ENCODE results near the gene HS6ST1.
"Not testable (repeated sequence)": the region's sequence is repeated elsewhere in the genome, so short reads cannot be mapped to it uniquely, and the experiment has no call there.

The HS6ST1 gene

DNA sequence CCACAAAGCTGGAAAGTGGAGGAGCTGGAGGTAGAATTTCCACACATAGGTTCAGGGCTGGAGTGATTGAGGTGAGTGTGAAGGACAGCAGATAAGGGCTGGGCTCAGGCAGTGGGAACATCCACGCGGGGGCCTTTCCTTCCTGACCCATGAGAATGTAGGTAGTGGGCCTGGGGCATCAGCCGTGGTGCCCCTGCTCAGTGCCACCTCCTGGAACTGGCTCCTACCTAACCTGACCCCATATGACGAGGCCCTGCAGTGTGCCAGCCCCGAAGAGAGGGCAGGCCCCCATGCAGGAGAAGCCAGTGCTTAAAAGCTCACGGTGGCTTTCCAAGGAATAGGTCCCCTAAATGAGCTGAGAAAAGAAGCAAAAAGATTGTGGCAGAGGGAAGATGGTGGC, 66.2 kb downstream of the HS6ST1 start:
- H3K36me3 ChIP-seq (ENCODE audit: control insufficient read depth, insufficient read depth, low read length), result no peaks in the 10 kb centered on the region
- no peaks in the 10 kb centered on the region for H3K9me3 ChIP-seq (ENCODE audit: control insufficient read depth, insufficient read depth, low read length)
- no peak overlapping the region for H3K4me3 ChIP-seq (ENCODE audit: low read length)
- DNase-seq (ENCODE audit: low read depth, low spot score), result no peak
- no peaks in the 10 kb centered on the region for H3K27me3 ChIP-seq (ENCODE audit: control insufficient read depth, insufficient read depth, low read length)
- WGBS (ENCODE audit: insufficient coverage, insufficient read length), result no CpG with 5 or more reads among the region's 6 CpGs
- H3K27ac ChIP-seq (ENCODE audit: low read length), result no peak overlapping the region
- H3K4me1 ChIP-seq (ENCODE audit: control insufficient read depth, insufficient read depth, low read length), result no peaks in the 10 kb centered on the region

DNA sequence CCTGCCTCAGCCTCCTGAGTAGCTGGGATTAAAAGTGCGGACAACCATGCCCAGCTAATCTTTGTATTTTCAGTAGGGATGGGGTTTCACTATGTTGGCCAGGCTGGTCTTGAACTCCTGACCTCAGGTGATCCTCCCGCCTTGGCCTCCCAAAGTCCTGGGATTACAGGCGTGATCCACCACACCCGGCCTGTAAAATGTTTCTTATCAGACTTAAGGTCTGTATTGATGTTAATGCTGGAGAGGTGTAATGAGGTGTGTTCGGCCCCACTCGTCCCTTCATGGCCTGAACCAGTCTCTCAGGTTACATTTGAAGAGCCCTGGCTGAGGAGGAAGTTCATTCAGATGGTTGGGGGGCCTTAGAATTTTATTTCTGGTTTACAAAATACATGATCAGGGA, 66.6 kb downstream of the HS6ST1 start:
- WGBS (ENCODE audit: insufficient coverage, insufficient read length), result no CpG with 5 or more reads among the region's 6 CpGs
- H3K27me3 ChIP-seq (ENCODE audit: control insufficient read depth, insufficient read depth, low read length); DNase-seq (ENCODE audit: low read depth, low spot score); H3K4me3 ChIP-seq (ENCODE audit: low read length); H3K4me1 ChIP-seq (ENCODE audit: control insufficient read depth, insufficient read depth, low read length); H3K36me3 ChIP-seq (ENCODE audit: control insufficient read depth, insufficient read depth, low read length); H3K27ac ChIP-seq (ENCODE audit: low read length); H3K9me3 ChIP-seq (ENCODE audit: control insufficient read depth, insufficient read depth, low read length): not testable (repeated sequence)

DNA sequence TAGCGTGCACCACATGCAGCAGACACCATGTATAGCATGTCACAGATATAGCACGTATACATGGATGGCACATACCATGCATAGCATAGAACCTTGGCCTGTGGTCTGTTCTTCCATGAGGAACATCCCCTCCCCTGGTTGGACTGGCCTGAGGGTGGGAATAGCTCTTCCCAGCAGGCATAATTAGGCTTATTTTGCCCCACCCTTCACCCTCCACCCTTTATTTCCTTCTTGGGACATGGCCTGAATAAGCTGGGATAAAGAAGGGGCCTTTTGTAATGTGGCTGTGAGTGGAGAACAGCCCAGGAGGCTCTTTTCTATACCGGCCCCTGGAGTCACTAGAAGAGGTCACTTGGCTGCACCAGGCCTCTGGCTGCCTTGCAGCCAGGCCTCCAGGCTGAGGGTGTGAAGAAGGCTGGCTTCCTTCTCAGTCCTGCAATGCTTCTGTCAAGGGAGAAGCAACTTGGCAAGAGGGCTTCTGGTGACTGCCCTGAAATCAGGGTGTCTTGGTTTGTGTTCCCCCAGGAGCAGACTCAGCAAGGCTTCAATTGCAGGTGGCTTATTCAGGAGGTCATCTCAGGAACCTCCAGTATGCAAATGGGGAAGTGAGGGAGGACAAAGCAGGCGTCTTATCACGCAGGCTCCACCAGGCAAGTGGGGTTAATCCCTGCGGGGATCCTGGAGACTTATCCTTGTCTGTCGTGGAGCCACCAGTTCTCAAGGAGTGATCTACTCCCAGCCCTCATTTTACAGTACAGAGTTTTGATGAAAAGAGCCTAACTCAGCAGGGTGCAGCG, 68.2 kb downstream of the HS6ST1 start:
- no CpG with 5 or more reads among the region's 8 CpGs for WGBS (ENCODE audit: insufficient coverage, insufficient read length)
- H3K27ac ChIP-seq (ENCODE audit: low read length), result no peak overlapping the region
- DNase-seq (ENCODE audit: low read depth, low spot score), result no peak

DNA sequence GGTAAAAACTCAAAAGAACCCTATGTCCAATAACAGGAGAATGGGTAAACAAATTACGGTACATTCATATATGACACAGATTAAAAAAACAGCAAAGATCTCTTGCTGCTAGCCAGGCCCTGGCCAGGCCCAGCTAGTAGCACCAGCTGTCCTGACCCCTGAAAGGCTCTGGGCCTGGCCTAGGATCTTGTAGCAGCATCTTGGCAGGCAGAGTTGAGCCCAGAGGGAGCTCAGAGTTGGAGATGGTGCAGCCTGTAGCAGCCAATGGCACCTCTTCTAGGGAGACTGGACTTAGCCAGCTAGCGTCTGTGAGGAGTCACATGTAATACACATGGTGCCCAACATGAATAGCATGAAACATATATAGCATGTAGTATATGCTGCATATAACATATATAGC, 69.1 kb downstream of the HS6ST1 start:
- no CpG with 5 or more reads among the region's 2 CpGs for WGBS (ENCODE audit: insufficient coverage, insufficient read length)

More for the DNA sequence above, 68.2 kb downstream of the HS6ST1 start:
- Histone ChIP-seq H3K36me3 (ENCODE audit: control insufficient read depth, insufficient read depth, low read length) (no peaks in the 10 kb centered on the region), H3K27me3 (ENCODE audit: control insufficient read depth, insufficient read depth, low read length) (no peaks in the 10 kb centered on the region), H3K4me3 (ENCODE audit: low read length) (no peak overlapping the region), H3K9me3 (ENCODE audit: control insufficient read depth, insufficient read depth, low read length) (no peaks in the 10 kb centered on the region), H3K4me1 (ENCODE audit: control insufficient read depth, insufficient read depth, low read length) (no peaks in the 10 kb centered on the region)

DNA sequence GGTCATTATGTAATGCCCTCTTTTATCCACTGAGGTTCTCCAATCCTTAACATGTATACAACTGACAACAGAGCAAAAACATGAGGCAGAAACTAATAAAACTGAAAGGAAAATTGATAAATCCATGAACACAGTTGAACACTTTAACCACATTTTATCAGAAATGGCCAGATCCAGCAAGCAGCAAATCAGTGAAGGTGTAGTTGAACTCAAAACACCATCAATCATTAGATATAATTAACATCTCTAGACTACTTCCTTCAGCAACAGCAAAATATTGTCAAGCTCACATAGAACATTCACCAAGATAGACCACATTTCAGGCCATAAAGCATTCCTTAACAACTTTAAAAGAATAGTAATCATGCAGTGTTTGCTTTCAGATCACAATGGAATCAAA, 72.9 kb downstream of the HS6ST1 start:
- Histone ChIP-seq H3K27me3 (ENCODE audit: control insufficient read depth, insufficient read depth, low read length) (no peaks in the 10 kb centered on the region), H3K36me3 (ENCODE audit: control insufficient read depth, insufficient read depth, low read length) (no peaks in the 10 kb centered on the region), H3K4me3 (ENCODE audit: low read length) (no peak overlapping the region), H3K4me1 (ENCODE audit: control insufficient read depth, insufficient read depth, low read length) (no peaks in the 10 kb centered on the region), H3K9me3 (ENCODE audit: control insufficient read depth, insufficient read depth, low read length) (no peaks in the 10 kb centered on the region), H3K27ac (ENCODE audit: low read length) (no peak overlapping the region)
- DNase-seq (ENCODE audit: low read depth, low spot score), result no peak

More for the DNA sequence above, 69.1 kb downstream of the HS6ST1 start:
- no peaks in the 10 kb centered on the region for H3K9me3 ChIP-seq (ENCODE audit: control insufficient read depth, insufficient read depth, low read length)
- no peak for DNase-seq (ENCODE audit: low read depth, low spot score)
- no peaks in the 10 kb centered on the region for H3K4me1 ChIP-seq (ENCODE audit: control insufficient read depth, insufficient read depth, low read length)
- no peak overlapping the region for H3K4me3 ChIP-seq (ENCODE audit: low read length)
- no peaks in the 10 kb centered on the region for H3K36me3 ChIP-seq (ENCODE audit: control insufficient read depth, insufficient read depth, low read length)
- no peaks in the 10 kb centered on the region for H3K27me3 ChIP-seq (ENCODE audit: control insufficient read depth, insufficient read depth, low read length)
- H3K27ac ChIP-seq (ENCODE audit: low read length), result no peak overlapping the region

DNA sequence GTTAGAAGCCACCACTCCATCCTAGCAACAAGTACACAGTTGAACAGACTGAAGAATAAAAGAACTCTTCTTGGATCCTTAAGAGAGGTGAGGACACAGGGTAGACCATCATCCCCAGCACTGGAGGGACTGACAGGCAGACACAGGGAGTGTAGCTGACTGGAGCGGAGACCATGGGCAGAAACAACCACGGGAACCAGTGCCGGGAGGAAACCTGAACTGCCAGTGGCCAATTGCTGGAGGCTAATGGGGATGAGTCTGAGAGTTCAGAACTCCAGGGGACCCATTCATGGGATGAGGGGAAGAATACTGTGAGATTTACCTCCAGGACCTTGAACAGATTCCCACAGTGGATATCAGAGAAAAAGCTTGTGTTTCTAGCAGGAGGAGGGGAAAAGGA, 76.8 kb downstream of the HS6ST1 start:
- Histone ChIP-seq H3K4me3 (ENCODE audit: low read length) (no peak overlapping the region), H3K9me3 (ENCODE audit: control insufficient read depth, insufficient read depth, low read length) (no peaks in the 10 kb centered on the region), H3K27me3 (ENCODE audit: control insufficient read depth, insufficient read depth, low read length) (no peaks in the 10 kb centered on the region), H3K36me3 (ENCODE audit: control insufficient read depth, insufficient read depth, low read length) (no peaks in the 10 kb centered on the region), H3K27ac (ENCODE audit: low read length) (no peak overlapping the region), H3K4me1 (ENCODE audit: control insufficient read depth, insufficient read depth, low read length) (no peaks in the 10 kb centered on the region)
- WGBS (ENCODE audit: insufficient coverage, insufficient read length), result no CpG with 5 or more reads among the region's 3 CpGs
- no peak for DNase-seq (ENCODE audit: low read depth, low spot score)

DNA sequence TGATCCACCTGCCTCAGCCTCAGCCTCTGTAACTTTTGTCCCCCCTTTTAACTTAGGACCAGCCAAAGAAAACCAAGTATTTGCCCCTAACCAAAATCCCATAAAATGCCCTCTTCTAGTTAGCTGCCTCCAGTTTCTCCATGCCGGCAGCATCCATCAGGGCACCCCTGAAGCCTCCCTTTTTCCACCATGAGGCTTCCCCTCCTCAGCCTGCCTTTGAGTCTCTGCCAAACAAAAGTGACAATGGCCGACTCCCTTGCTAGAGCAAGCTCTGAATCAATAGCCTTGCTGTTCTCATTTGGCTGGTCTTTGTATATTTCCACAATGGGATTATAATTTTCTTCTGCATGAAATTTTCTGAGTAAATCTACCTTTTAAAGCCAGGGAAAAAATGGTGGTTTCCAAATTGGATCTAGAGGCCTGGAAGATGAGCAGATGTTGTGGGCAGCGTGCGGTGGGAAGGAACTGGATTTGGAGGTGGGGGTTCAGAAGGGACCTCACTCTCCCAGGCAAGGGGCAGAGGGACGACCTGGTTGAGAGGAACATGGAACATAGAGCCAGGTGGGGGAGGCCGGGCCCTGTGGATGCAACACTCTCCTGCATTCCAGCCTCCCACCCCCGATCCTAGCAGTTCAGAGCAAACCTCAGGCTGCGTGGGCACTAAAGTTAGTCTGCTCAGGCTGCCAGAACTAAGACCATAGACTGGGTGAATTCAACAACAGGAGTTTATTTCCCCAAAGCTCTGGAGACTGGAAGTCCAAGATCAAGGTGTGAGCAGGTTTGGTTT, 80.6 kb downstream of the HS6ST1 start:
- no peak overlapping the region for H3K27ac ChIP-seq (ENCODE audit: low read length)
- H3K36me3 ChIP-seq (ENCODE audit: control insufficient read depth, insufficient read depth, low read length), result no peaks in the 10 kb centered on the region
- no peak overlapping the region for H3K4me3 ChIP-seq (ENCODE audit: low read length)
- peaks cover 1% of the 10 kb centered on the region; the same call in 1 of the 2 replicates for H3K4me1 ChIP-seq (ENCODE audit: control insufficient read depth, insufficient read depth, low read length)
- no peaks in the 10 kb centered on the region for H3K27me3 ChIP-seq (ENCODE audit: control insufficient read depth, insufficient read depth, low read length)
- WGBS (ENCODE audit: insufficient coverage, insufficient read length), result no CpG with 5 or more reads among the region's 8 CpGs
- H3K9me3 ChIP-seq (ENCODE audit: control insufficient read depth, insufficient read depth, low read length), result no peaks in the 10 kb centered on the region
- no peak for DNase-seq (ENCODE audit: low read depth, low spot score)

DNA sequence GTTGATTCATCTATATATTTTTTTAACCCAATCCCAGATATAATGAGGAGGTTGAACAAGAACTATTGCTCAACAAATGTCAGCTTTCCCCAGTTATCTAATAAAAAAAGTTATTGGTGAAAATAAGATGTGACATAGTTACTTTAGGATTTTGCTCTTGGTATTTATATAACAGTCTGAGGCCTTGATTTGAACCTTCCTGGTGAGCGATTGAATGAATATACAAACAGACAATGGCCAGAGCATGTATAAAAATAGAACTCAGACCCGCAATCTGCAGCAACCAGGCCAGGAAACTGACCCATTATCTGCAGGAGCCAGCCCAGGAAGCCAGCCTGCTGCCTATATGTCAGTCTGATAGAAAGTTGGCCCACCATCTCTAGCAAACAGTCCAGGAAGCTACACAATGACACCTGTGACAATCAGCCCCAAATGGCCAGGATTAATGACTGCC, 81.6 kb downstream of the HS6ST1 start:
- Histone ChIP-seq H3K4me1 (ENCODE audit: control insufficient read depth, insufficient read depth, low read length) (peaks cover 1% of the 10 kb centered on the region; the same call in 1 of the 2 replicates), H3K36me3 (ENCODE audit: control insufficient read depth, insufficient read depth, low read length) (no peaks in the 10 kb centered on the region), H3K9me3 (ENCODE audit: control insufficient read depth, insufficient read depth, low read length) (no peaks in the 10 kb centered on the region), H3K27me3 (ENCODE audit: control insufficient read depth, insufficient read depth, low read length) (peaks cover 3% of the 10 kb centered on the region; the same call in 1 of the 2 replicates), H3K4me3 (ENCODE audit: low read length) (no peak overlapping the region), H3K27ac (ENCODE audit: low read length) (no peak overlapping the region)
- no peak for DNase-seq (ENCODE audit: low read depth, low spot score)
- no CpG with 5 or more reads among the region's 2 CpGs for WGBS (ENCODE audit: insufficient coverage, insufficient read length)

DNA sequence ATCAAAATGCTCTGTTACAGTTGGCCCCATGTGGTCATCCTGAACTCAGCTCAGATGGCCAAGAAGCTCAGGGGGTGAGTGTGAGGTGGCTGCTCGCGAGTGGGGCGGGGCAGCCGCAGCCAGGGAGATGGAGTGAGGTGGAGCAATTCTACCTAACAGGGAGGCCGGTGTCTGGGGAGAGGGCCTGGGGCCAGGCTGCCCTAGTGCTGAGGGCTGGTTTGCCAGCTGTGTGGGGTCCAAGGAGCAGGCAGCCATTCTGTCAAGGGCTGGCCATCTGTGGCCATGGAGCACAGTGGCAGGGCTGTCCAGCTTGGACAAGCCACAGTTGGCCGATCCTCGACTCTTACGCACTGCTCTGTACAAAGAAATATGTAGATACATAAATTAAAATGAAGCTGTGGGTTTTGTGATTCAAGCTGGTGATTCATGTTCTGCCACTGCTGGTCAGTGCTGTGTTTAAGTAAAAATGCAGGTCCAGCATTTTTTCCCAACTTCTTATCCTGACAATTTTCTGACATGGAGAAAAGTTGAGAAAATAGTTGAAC, 82.1 kb downstream of the HS6ST1 start:
- Histone ChIP-seq H3K4me3 (ENCODE audit: low read length) (no peak overlapping the region), H3K27ac (ENCODE audit: low read length) (no peak overlapping the region), H3K27me3 (ENCODE audit: control insufficient read depth, insufficient read depth, low read length) (peaks cover 3% of the 10 kb centered on the region; the same call in 1 of the 2 replicates), H3K36me3 (ENCODE audit: control insufficient read depth, insufficient read depth, low read length) (no peaks in the 10 kb centered on the region), H3K9me3 (ENCODE audit: control insufficient read depth, insufficient read depth, low read length) (no peaks in the 10 kb centered on the region), H3K4me1 (ENCODE audit: control insufficient read depth, insufficient read depth, low read length) (peaks cover 1% of the 10 kb centered on the region; the same call in 1 of the 2 replicates)
- no peak for DNase-seq (ENCODE audit: low read depth, low spot score)
- WGBS (ENCODE audit: insufficient coverage, insufficient read length), result no CpG with 5 or more reads among the region's 8 CpGs

DNA sequence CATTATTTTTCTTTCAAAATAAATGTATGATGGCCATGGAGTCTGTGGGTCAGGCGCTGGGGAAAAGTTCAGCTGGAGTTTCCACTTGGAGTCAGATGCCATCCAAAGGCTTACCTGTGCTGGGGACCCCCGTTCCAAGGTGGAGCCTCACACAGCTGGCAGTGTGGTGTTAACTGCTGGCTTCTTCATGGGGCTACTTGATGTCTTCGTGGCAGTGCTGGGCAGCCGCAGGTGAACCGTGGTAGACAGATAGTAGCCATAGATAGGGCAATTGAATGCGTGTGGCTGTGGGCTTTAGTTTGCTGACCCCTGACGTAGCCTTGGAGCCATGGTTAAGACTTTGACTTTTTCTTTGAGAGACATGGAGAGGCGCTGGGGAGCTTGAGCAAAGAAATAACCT, 83.1 kb downstream of the HS6ST1 start:
- no peaks in the 10 kb centered on the region for H3K9me3 ChIP-seq (ENCODE audit: control insufficient read depth, insufficient read depth, low read length)
- H3K27ac ChIP-seq (ENCODE audit: low read length), result no peak overlapping the region
- peaks cover 3% of the 10 kb centered on the region; the same call in 1 of the 2 replicates for H3K27me3 ChIP-seq (ENCODE audit: control insufficient read depth, insufficient read depth, low read length)
- no peaks in the 10 kb centered on the region for H3K36me3 ChIP-seq (ENCODE audit: control insufficient read depth, insufficient read depth, low read length)
- peaks cover 1% of the 10 kb centered on the region; the same call in 1 of the 2 replicates for H3K4me1 ChIP-seq (ENCODE audit: control insufficient read depth, insufficient read depth, low read length)
- H3K4me3 ChIP-seq (ENCODE audit: low read length), result no peak overlapping the region
- no CpG with 5 or more reads among the region's 8 CpGs for WGBS (ENCODE audit: insufficient coverage, insufficient read length)
- DNase-seq (ENCODE audit: low read depth, low spot score), result no peak

All from iPS DF 6.9 (cell line).